Cerebellar nuclear complex (tissue), 1 donor: Measurements from ENCODE around the gene AQP3.
"Not testable (repeated sequence)": the region's sequence is repeated elsewhere in the genome, so short reads cannot be mapped to it uniquely, and the experiment has no call there.

Source experiments
- DNase-seq, 2 experiments: peaks; one replicate each; lab custom pipeline; 2025; lab: John Stamatoyannopoulos, UW

Gene AQP3

GRCh38 chr9:33464045-33464636 lies 16.7 kb upstream of the AQP3 start:
- no peak for DNase-seq

DNA sequence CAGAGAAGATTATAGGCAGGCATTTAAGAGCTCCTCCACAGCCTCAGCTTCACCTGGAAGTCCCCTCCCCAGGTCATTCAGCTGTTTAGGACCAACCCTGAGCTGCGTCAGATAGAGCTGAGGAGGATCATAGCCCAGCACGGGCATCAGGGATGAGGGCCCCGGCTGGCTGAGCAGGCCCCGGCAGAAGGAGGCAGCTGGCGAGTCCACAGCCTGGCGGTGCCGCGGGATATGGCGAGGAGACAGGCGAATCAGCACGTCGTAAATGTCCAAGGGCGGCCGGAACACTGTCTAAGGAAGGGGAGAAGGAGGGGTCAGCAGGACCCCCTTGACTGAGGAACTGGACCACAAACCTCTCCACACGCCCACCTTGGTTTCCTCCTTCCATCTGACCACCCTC lies 15.8 kb upstream of the AQP3 start:
- DNase-seq: no peak

GRCh38 chr9:33461492-33461891 lies 14.1 kb upstream of the AQP3 start:
- DNase-seq: no peak

DNA sequence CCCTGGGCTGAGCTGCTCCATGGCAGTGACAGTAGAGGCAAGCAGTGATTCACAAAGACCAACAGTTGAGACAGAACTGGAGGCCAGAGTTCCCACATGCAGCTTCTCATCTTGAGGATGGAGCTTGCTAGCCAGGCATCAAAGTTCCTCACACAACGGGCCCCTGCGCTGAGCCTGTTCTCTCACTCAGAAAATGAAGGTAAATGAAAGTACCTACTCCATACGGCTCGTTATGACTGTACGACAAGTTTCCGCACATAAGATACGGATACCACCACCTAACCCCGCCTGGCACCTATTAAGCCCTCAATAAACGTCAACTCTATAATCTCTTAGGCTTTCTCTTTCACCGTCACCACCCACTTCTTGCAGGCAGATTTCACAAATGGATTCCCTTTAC lies 13.5 kb upstream of the AQP3 start:
- DNase-seq: no peak

GRCh38 chr9:33459115-33459514 lies 11.7 kb upstream of the AQP3 start:
- DNase-seq: no peak

DNA sequence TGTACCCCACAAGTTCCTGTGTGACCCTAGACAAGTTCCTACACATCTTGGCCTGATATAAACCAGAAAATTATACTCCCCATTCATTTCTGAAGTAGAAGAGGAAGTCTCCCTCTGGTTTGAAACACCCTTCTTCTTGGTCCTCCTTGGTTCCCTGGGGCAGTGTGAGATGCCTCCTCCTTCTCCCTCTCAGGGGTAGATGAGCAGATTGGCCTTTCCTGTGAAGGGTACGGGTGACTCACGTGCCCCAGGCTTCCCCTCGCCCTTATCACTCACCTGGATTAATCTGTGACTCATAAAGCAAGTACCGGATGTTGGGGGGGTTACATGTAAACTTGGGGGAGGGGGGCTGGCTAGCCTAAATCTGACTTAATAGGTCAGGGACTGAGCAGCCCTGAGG lies 11.1 kb upstream of the AQP3 start:
- DNase-seq: no peak

DNA sequence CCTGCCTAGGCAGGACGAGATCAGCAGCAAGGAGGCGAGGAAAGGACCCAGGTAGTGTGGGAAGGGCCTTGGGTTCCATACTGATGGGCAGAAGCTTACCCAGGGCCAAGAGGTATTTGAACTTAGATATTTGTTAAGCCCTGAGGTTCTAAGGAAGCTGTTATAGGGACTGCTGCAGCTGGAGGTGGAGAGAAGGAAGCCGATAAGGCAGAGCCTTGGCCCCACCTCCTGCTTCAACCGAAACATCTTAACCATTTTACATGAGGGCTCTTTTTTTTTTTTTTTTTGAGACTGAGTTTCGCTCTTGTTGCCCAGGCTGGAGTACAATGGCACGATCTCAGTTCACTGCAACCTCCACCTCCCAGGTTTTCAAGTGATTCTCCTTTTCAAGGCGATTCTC lies 8.6 kb upstream of the AQP3 start:
- DNase-seq: no peak

- not testable (repeated sequence) for DNase-seq
These were observed 8.1 kb upstream of the AQP3 start for GRCh38 chr9:33455456-33455855.

- DNase-seq: not testable (repeated sequence)
These were observed 7.3 kb upstream of the AQP3 start for GRCh38 chr9:33454661-33455026.

- no peak for DNase-seq
These were observed 6.7 kb upstream of the AQP3 start for GRCh38 chr9:33453999-33454660.

DNA sequence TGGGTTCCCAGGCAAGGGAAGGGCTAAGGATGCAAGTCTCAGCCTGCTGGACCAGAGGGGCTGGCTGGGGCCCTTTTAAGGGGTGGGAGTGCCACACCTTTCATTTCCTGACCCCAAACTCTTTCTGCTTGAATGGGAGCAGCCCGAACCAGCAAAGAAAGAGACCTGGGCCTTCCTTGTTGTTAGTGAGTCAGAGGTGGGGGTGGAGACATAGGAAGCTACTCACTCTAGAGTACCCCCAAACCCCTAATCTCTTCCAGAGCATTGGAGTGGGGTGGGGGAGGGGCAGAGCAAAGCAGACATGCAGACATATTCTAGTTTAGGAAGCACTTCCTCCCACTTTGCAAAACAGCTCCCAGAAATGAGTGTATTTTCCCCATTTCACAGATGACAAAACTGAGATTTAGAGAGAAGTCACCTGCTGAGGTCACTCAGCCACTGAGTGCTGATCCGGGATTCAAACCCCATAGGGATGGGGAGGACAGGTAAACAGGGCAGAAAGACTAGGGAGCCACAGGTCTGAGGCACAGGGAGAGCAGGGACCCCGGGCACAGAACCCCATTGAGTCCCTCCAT lies 6.0 kb upstream of the AQP3 start:
- DNase-seq: no peak

- DNase-seq: no peak
These were observed 5.5 kb upstream of the AQP3 start for GRCh38 chr9:33452828-33453271.

- DNase-seq: no peak
These were observed 3.3 kb upstream of the AQP3 start for GRCh38 chr9:33450621-33451146.

DNA sequence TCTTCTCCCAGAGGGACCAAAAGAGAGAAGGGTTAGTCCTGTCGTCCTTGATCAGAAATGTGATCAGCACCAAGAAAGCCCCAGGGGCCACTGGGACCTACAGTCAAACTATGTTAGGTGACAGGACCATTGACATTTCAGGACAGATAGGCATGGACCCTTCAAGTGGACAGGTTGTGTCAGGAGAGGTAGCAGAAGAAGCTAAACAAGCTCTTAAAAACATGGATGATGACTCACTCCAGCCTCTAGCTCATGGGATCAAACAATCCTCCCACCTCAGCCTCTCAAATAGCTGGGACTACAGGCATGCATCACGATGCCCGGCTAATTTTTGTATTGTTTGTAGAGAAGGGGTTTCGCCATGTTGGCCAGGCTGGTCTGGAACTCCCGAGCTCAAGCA lies 2.3 kb upstream of the AQP3 start:
- DNase-seq: no peak

- no peak for DNase-seq
These were observed 583 bp upstream of the AQP3 start for GRCh38 chr9:33447799-33448553.

GRCh38 chr9:33446240-33446945 lies 1.0 kb downstream of the AQP3 start:
- no peak for DNase-seq

GRCh38 chr9:33445389-33446239 lies 1.8 kb downstream of the AQP3 start:
- DNase-seq: no peak

DNA sequence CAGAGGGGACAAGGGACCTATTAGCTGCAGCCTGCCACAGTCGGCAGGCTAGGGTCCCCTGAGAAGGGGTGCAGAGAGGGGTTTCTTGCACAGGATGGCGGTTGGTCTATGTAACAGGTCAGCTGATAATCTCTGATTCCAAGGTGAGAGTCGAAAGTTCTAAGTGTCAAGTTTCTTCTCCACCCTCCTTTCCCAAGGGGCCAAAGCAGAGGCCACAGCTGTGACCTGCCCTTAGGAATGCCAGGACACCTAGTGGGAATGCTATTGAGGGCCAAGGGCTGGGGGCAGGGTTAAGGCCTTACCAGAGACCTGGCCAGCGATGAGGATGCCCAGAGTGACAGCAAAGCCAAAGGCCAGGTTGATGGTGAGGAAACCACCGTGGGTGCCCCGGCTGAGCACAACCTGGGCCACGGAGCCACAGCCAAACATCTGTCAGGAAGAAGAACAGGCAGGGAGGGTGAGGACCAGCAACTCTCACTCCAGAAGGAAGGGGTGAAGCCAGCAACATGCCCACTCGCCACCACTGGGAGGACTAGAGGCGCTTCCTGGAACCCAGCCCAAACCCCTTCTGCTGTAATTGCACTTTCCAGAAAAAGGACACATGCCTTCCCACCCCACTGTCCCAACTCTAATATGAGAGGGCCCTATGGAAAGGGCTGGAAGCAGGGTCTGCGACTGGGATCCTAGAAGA lies 3.8 kb downstream of the AQP3 start:
- no peak for DNase-seq

- DNase-seq: no peak
These were observed 4.3 kb downstream of the AQP3 start for GRCh38 chr9:33443047-33443446.

DNA sequence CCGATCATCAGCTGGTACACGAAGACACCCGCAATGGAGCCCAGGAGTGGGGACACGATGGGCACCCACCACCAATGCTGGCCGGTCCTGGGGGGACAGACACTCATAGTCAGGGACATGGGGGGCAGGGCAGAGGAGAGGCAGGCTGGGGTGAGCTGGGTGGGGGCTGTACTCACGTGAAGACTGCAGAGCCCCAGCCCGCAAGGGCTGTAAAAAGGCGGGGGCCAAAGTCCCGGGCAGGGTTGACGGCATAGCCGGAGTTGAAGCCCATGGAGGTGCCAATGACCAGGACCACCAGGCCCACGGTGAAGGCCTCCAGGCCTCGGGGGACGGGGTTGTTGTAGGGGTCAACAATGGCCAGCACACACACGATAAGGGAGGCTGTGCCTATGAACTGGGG lies 5.3 kb downstream of the AQP3 start:
- no peak for DNase-seq

GRCh38 chr9:33440609-33441008 lies 6.8 kb downstream of the AQP3 start:
- DNase-seq: no peak
